GM21576 (cell line): ENCODE measurements around the gene SP7.
A peak's percentile ranks its signal among the peaks of the same experiment; 100 is the strongest.
"Not testable (repeated sequence)": the region's sequence is repeated elsewhere in the genome, so short reads cannot be mapped to it uniquely, and the experiment has no call there.

Experiments
- ATAC-seq: cut with Tn5 transposase; IDR thresholded peaks from one replicate; pipeline ENCODE4 v1.9.1; 2021; ENCODE audit warnings: mild to moderate bottlenecking, moderate library complexity; ENCODE audit not compliant: unreplicated experiment

Gene SP7

DNA sequence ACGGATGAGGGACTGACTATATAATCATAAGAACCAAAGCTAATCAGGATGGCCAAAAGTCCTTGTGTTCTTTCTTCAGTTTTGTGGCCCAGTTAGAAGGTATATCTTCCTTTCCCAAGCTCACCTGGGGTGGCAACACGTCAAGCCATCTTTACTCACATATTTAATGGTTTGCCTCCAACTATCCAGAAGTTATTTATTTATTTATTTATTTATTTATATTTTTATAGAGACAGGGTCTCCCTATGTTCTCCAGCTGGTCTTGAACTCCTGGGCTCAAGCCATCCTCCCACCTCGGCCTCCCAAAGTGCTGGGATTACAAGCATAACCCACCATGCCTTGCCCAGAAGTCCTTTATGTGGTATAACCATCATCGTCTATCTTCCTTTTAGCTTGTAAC lies 11.8 kb upstream of the SP7 start:
- ATAC-seq: no peak

DNA sequence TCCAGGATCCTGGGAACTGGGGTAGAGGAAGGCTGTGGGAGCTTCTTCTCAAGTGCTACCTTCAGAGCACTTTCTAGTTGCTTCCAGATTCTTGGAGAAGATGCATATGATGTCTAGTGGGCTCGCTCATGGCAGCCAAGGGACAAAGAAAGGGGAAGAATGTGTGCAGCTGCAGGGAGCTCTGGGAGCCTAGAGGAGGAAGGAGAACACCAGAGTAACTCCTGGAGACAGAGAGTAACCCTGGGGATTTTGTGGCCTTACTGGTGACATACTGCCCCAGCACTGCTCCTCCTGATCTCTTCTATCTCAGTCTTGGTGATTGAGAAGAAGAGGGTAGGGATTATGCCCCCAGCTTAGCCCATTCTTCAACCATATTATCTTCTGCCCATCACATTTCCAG lies 10.3 kb upstream of the SP7 start:
- ATAC-seq: no peak

GRCh38 chr12:53345486-53346188 lies 9.5 kb upstream of the SP7 start:
- no peak for ATAC-seq

GRCh38 chr12:53344824-53345485 lies 8.8 kb upstream of the SP7 start:
- ATAC-seq: peak; percentile 79

DNA sequence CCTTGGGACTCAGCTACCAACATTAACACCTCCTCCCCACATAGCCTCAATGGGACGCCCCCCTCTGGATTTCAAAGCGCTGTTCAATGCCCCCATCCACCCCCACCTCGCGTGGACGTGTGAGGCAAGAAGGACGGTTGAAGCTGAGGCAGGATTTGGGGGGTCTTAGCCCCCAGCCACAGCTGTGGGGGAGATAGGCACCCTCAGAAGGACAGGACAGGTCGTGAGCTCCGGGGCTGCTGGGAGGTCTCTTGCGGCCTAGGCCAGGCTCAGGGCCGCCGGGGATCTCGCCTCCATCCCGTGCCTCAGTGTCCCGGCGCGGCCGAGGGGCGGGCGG lies 8.3 kb upstream of the SP7 start:
- ATAC-seq: no peak

DNA sequence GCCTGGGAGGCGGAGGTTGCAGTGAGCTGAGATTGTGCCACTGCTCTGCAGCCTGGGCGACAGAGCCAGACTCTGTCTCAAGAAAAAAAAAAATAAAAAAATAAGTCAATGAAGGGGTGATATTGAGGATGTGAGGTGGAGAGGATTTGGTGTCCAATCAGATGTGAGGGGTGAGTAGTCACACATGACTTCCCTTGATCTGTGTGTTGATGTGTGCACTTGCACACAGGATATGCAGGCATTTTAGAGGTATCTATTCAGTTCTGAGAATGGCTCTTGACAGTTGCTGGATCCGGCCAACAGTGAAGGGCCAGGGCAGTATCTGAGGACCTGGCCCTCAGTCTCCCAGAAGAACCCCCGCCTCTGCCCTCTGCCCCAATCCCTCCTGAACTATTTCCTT lies 7.8 kb upstream of the SP7 start:
- ATAC-seq: no peak

DNA sequence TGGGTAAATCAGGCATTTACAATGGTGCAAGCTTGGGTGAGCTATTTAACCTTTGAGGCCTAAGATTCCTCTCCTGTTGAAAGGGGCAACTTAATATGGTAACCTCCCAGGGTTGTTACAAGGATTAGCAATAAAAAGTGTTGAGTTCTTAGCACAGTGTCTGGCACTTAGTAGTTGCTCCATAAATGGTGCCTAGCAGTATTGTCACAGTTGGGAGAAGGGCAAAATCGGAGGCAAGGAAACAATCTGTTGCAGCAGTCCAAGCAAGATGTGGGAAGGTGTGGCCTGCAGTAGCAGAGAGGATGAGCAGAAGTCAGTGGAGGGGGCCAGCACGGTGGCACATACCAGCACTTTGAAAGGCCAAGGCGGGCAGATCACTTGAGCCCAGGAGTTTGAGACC lies 7.3 kb upstream of the SP7 start:
- no peak for ATAC-seq

- no peak for ATAC-seq
These were observed 4.2 kb upstream of the SP7 start for GRCh38 chr12:53340398-53340797.

DNA sequence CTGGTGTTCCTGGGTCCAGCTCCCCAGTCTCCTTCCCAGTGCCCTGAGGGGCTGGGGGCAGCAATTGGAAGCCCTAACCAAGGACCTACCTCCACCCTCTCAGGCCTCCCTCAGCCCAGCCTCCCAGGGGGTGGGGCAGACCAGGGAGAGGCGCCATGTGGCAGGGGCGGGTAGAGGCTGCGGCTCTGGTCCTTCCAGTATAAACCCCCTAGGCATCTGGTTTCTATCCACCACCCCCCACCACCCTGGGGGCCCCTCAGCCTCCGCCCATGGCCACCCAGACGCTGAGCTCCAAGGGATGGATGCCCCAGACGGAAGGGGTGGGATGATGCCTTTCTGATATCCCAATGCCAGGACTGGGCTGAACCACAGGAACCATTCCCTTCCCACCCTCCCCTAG lies 2.8 kb upstream of the SP7 start:
- no peak for ATAC-seq

DNA sequence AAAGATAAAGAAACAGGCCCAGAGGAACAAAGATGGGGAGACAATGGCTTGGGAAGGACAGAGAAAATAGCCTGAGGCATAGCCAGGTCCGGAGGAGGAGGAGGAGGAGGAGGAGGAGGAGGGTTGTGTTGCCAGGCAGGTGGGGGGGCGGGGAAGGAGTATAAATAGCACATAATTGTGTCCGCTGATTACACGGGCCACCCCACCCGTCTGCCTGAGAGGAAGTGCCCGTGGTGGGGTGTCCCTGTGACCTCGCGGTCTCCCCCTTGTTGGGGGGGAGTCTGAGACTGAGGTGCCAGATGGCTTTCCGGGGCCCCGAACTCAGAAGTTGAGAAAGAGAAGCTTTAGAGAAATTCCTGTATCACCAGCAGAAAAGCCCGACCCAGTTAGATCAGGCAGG lies 1.9 kb upstream of the SP7 start:
- no peak for ATAC-seq

DNA sequence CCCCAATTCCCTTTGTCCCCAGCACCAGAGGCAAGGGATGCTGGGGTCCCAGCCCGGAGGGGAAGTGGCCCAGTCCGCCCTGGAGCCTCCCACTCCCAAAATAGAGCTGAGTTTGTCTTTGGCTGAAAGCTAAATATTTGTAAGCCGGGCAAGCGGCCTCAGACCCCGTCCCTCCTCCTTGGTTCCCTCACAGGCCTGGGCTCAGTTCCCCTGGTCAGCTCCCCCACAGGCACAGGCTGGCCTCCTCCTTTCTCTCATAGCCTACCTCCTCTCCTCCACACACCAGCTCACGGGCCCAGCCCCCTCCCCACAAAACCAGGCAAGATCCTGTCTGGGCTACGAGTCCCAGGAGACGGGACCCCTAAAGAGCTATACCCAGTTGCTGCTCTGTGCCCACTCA lies 1.3 kb downstream of the SP7 start:
- ATAC-seq: no peak

DNA sequence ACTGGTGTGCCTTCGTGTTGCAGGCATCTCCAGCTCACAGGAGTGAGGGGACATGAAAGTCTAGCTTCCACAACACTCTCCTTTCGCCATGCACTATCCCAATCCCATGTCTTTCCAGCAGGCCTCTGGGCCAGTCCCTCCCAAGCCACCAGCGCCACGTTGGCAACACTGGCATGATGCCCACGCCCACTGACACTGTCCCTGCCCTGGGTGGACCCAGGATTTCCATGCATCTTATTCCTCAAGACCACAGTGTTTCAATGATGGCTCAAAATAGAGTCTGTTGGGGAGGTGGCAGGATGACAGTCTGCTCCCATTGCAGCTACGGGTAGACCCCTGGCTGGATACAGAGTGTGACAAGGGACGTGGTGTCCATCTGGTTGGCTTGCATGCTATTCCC lies 2.3 kb downstream of the SP7 start:
- no peak for ATAC-seq

DNA sequence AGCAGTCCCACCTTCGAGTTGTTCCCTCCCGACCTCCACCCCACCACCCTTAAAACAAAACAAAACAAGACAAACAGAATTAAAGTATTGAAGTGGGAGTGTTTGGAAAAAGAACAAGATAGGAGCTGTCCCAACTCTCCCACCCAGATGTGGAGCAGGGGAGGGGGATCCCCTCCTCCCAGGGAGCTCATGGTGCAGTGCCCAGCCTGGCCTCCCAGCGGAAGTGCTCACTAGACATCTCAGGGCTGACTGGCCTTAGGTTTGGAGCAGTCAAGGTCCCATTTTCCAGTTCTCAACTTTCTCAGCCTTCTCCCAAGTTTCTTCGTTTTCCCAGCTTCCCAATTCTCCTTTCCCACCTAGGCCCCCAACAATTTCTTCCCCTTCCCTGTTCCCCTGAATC lies 2.9 kb downstream of the SP7 start:
- no peak for ATAC-seq

GRCh38 chr12:53332744-53333143 lies 3.4 kb downstream of the SP7 start:
- no peak for ATAC-seq

DNA sequence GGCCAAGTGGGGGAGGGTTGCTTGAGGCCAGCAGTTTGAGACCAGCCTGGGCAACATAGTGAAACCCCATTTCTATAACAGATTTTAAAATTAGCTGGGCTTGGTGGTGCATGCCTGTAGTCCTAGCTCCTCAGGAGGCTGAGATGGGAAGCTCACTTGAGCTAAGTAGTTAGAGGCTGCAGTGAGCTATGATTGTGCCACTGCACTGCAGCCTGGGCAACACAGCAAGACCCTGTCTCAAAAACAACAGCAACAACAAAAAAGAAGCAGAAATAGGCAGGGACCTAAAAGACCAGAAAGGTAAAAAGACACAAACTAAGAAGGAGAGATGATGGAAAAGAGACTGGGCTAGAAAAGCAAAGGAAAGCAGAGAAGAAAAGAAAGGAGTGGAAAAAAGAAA lies 3.8 kb downstream of the SP7 start:
- ATAC-seq: not testable (repeated sequence)

GRCh38 chr12:53330671-53331070 lies 5.5 kb downstream of the SP7 start:
- ATAC-seq: no peak

GRCh38 chr12:53328043-53328435 lies 8.1 kb downstream of the SP7 start:
- no peak for ATAC-seq

- no peak for ATAC-seq
These were observed 8.6 kb downstream of the SP7 start for GRCh38 chr12:53327435-53328042.

- ATAC-seq: no peak
These were observed 9.5 kb downstream of the SP7 start for GRCh38 chr12:53326460-53327185.

DNA sequence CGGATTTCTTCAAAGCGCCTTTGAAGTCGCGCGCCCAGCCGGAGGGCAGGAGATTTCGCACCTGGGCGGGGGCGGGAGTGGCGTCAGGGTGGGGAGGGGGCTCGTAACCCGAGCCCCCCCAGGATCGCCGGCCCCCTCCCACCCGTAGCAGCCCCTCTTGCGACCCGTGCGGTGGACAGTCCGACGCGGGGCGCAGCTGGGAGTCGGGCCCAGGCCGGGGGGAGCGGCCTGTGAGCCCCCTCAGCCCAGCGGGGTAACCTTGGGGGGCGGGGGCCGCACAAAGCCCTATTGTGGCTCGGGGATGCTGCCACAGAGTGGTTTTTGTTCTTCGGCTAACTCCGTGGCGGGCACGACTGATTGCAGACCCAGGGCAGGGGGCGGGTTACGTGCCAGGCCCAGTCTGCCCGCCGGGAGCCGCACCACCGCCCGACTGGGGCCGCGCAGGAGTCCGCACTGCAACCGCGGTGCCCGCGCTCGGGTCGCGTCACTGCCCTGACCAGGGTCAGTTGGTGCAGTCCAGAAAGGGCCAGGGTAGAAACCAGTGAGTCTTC lies 10.6 kb downstream of the SP7 start:
- no peak for ATAC-seq

- peak; percentile 56 for ATAC-seq
These were observed 11.2 kb downstream of the SP7 start for GRCh38 chr12:53324779-53325510.
